ENCODE data around the gene DDX49.

Gene DDX49

DNA sequence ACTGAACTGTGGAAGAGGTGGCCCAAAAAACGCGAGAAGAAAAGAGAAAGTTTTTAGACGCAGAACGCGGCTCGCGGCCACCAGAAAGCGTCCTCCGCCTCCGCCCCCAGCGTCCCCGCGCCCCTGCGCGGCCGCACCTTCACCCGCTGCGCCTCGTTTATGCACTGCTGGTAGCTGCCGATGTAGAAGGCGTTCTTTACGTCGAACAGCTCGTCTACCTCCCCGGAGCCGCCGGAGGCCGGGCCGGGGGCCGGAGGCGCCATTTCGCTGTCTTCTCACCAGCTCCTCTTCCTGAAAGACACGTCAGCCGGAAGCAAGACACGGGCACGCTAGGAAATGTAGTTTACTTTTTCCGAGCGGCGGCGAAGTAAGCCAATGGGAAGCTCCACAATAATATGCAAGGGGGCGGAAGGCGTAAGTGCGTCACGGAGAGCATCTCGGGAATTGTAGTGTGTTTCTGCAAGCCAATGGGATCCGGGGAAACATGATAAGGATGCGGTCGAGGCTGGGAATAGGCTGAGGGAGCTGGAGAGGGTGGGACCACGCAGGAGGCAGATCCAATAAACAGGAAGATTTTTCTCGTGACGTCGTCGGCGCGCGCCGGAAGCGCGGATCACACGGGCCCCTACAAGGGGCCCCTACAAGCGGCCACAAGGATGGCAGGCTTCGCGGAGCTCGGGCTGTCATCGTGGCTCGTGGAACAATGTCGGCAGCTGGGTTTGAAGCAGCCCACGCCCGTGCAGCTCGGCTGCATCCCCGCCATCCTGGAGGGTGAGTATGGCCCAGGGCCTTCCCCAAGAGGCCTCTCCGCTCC, at the start of gene DDX49, which contains the start of gene COPE:
DDX49 (plus strand) TSS at position 630 of the 814 bp plus-strand sequence; CDS start at position 657, 27 bp downstream.
COPE (minus strand) TSS at position 302 of the 814 bp plus-strand sequence; CDS start at position 263, 39 bp downstream.
- H3K9ac ChIP-seq (ENCODE audit: low read depth, low read length), result peak within 1 kb of the TSS; percentile 92
- H3K4me1 ChIP-seq (ENCODE audit: control insufficient read depth, insufficient read depth, low read length), result peaks cover 3% of the 10 kb centered on the region

DNA sequence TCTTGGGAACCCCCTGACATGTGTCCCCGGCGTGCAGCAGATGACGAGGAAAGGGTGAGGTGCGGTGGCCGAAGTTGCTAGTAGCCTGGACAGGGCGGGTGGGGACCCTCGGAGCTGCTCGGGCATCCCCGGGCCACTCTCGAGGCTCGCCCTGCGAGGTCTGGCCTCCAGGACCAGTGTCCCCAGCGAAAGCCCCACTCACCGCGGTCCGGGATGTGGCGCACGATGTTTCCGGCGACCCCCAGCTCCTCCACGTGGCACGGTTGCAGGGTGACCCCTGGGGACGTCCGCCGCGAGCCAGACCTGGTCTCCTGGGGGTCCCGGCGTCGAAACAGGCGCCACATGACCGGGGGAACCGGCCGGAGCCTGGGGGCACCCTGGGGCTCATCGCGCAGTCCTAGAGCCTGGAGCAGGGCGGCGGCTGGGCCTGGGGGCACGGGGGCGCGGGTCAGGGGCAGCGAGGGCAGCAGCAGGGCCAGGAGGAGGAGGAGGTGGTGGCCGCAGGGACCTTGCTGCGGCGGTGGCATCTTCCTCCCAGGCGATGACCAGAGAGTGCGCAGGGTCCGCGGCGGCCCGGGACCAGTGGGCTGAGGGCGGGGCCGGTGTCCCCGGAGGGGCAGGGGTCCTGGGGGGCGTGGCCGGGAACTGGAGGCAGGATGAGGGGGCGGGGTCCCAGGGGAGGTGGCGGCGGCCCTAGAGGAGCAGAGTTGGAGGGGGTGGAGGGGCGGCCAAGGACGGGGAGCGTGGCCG, 49.6 kb upstream of the DDX49 start:
- Histone ChIP-seq H3K9ac (ENCODE audit: low read depth, low read length) (no peak overlapping the region), H3K27me3 (ENCODE audit: control insufficient read depth, insufficient read depth, low read length) (no peaks in the 10 kb centered on the region), H3K36me3 (ENCODE audit: control insufficient read depth, insufficient read depth, low read length) (peaks cover 24% of the 10 kb centered on the region), H3K4me1 (ENCODE audit: control insufficient read depth, insufficient read depth, low read length) (no peaks in the 10 kb centered on the region), H3K9me3 (ENCODE audit: control insufficient read depth, insufficient read depth, low read length) (no peaks in the 10 kb centered on the region), H3K4me3 (ENCODE audit: low read depth, low read length) (no peak overlapping the region)

More for the DNA sequence above, at the start of gene DDX49, which contains the start of gene COPE:
- H3K36me3 ChIP-seq (ENCODE audit: control insufficient read depth, insufficient read depth, low read length), result peaks cover 20% of the 10 kb centered on the region
- peak within 1 kb of the TSS; percentile 88 for H3K4me3 ChIP-seq (ENCODE audit: low read depth, low read length)
- H3K27me3 ChIP-seq (ENCODE audit: control insufficient read depth, insufficient read depth, low read length), result no peaks in the 10 kb centered on the region
- H3K9me3 ChIP-seq (ENCODE audit: control insufficient read depth, insufficient read depth, low read length), result no peaks in the 10 kb centered on the region

DNA sequence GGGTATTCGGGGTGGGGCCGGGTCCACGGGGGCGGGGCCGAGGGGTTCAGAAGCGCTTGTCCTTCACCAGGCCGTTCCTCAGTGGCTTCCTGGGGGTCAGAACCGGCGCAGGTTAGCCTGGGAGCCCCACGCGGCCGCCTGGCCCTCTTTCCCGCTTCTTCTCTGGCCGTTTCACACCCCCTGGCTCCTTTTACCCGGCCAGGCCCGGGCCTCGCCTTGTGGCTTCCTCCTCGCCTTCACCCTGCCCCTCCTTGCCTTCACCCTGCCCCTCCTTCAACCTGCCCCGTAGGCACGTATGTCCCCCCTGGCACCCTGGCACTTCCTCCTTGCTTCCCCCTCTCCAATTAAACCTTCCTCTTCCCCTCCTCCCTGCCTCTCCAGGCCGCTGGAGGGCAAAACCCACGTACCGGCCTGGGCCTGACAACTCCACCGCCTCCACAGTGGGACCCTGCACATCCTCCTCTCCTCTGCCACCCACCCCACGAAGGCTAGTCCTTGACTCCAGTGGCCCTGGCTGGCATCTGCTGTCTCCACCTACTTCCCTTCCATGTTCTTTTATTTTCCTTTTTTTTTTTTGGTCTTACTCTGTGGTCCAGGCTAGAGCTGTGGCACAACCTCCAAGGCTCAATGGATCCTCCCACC, 48.9 kb upstream of the DDX49 start:
- H3K27me3 ChIP-seq (ENCODE audit: control insufficient read depth, insufficient read depth, low read length), result no peaks in the 10 kb centered on the region
- no peaks in the 10 kb centered on the region for H3K4me1 ChIP-seq (ENCODE audit: control insufficient read depth, insufficient read depth, low read length)
- H3K9ac ChIP-seq (ENCODE audit: low read depth, low read length), result no peak overlapping the region
- H3K4me3 ChIP-seq (ENCODE audit: low read depth, low read length), result no peak overlapping the region
- H3K36me3 ChIP-seq (ENCODE audit: control insufficient read depth, insufficient read depth, low read length), result peaks cover 17% of the 10 kb centered on the region
- no peaks in the 10 kb centered on the region for H3K9me3 ChIP-seq (ENCODE audit: control insufficient read depth, insufficient read depth, low read length)

DNA sequence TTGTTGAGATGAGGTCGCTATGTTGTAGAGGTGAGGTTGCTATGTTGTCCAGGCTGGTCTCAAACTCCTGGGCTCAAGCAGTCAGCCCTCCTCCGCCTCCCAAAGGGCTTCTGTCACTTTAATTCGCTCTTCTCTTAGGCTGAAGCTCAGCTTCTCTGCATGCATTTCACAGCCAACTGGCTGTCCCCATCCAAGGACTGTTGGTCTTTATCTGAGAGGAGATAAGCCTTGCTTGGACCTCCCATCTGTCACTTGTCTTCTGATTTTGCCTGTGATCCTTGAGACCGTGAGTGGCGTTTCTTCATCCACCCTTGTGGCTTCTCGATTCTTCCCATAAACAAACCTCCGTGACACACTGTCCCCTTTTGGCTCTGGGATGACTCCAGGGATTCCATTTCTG, 48.0 kb upstream of the DDX49 start:
- Histone ChIP-seq H3K36me3 (ENCODE audit: control insufficient read depth, insufficient read depth, low read length) (peaks cover 14% of the 10 kb centered on the region), H3K4me3 (ENCODE audit: low read depth, low read length) (no peak overlapping the region), H3K9me3 (ENCODE audit: control insufficient read depth, insufficient read depth, low read length) (no peaks in the 10 kb centered on the region), H3K27me3 (ENCODE audit: control insufficient read depth, insufficient read depth, low read length) (no peaks in the 10 kb centered on the region), H3K4me1 (ENCODE audit: control insufficient read depth, insufficient read depth, low read length) (no peaks in the 10 kb centered on the region), H3K9ac (ENCODE audit: low read depth, low read length) (no peak overlapping the region)

- peaks cover 16% of the 10 kb centered on the region for H3K36me3 ChIP-seq (ENCODE audit: control insufficient read depth, insufficient read depth, low read length)
Measured at GRCh38 chr19:18875726-18876125, 43.8 kb upstream of the DDX49 start.

GRCh38 chr19:18876865-18877264, 42.6 kb upstream of the DDX49 start:
- Histone ChIP-seq H3K27me3 (ENCODE audit: control insufficient read depth, insufficient read depth, low read length) (no peaks in the 10 kb centered on the region), H3K36me3 (ENCODE audit: control insufficient read depth, insufficient read depth, low read length) (peaks cover 20% of the 10 kb centered on the region), H3K9ac (ENCODE audit: low read depth, low read length) (no peak overlapping the region), H3K4me3 (ENCODE audit: low read depth, low read length) (no peak overlapping the region), H3K9me3 (ENCODE audit: control insufficient read depth, insufficient read depth, low read length) (no peaks in the 10 kb centered on the region), H3K4me1 (ENCODE audit: control insufficient read depth, insufficient read depth, low read length) (no peaks in the 10 kb centered on the region)

More at GRCh38 chr19:18875726-18876125, 43.8 kb upstream of the DDX49 start:
- Histone ChIP-seq H3K4me3 (ENCODE audit: low read depth, low read length) (no peak overlapping the region), H3K4me1 (ENCODE audit: control insufficient read depth, insufficient read depth, low read length) (no peaks in the 10 kb centered on the region), H3K27me3 (ENCODE audit: control insufficient read depth, insufficient read depth, low read length) (no peaks in the 10 kb centered on the region), H3K9me3 (ENCODE audit: control insufficient read depth, insufficient read depth, low read length) (no peaks in the 10 kb centered on the region), H3K9ac (ENCODE audit: low read depth, low read length) (no peak overlapping the region)

GRCh38 chr19:18878058-18878797, 41.3 kb upstream of the DDX49 start:
- Histone ChIP-seq H3K36me3 (ENCODE audit: control insufficient read depth, insufficient read depth, low read length) (peaks cover 20% of the 10 kb centered on the region), H3K9me3 (ENCODE audit: control insufficient read depth, insufficient read depth, low read length) (no peaks in the 10 kb centered on the region), H3K9ac (ENCODE audit: low read depth, low read length) (no peak overlapping the region), H3K4me3 (ENCODE audit: low read depth, low read length) (no peak overlapping the region), H3K27me3 (ENCODE audit: control insufficient read depth, insufficient read depth, low read length) (no peaks in the 10 kb centered on the region), H3K4me1 (ENCODE audit: control insufficient read depth, insufficient read depth, low read length) (no peaks in the 10 kb centered on the region)

GRCh38 chr19:18878858-18879578, 40.5 kb upstream of the DDX49 start:
- Histone ChIP-seq H3K36me3 (ENCODE audit: control insufficient read depth, insufficient read depth, low read length) (peaks cover 28% of the 10 kb centered on the region), H3K4me1 (ENCODE audit: control insufficient read depth, insufficient read depth, low read length) (no peaks in the 10 kb centered on the region), H3K27me3 (ENCODE audit: control insufficient read depth, insufficient read depth, low read length) (no peaks in the 10 kb centered on the region), H3K9ac (ENCODE audit: low read depth, low read length) (no peak overlapping the region), H3K9me3 (ENCODE audit: control insufficient read depth, insufficient read depth, low read length) (no peaks in the 10 kb centered on the region), H3K4me3 (ENCODE audit: low read depth, low read length) (no peak overlapping the region)

GRCh38 chr19:18879579-18880373, 39.7 kb upstream of the DDX49 start:
- Histone ChIP-seq H3K4me3 (ENCODE audit: low read depth, low read length) (no peak overlapping the region), H3K9ac (ENCODE audit: low read depth, low read length) (no peak overlapping the region), H3K36me3 (ENCODE audit: control insufficient read depth, insufficient read depth, low read length) (peaks cover 29% of the 10 kb centered on the region), H3K9me3 (ENCODE audit: control insufficient read depth, insufficient read depth, low read length) (no peaks in the 10 kb centered on the region), H3K4me1 (ENCODE audit: control insufficient read depth, insufficient read depth, low read length) (no peaks in the 10 kb centered on the region), H3K27me3 (ENCODE audit: control insufficient read depth, insufficient read depth, low read length) (no peaks in the 10 kb centered on the region)

- no peaks in the 10 kb centered on the region for H3K27me3 ChIP-seq (ENCODE audit: control insufficient read depth, insufficient read depth, low read length)
- H3K36me3 ChIP-seq (ENCODE audit: control insufficient read depth, insufficient read depth, low read length), result peaks cover 31% of the 10 kb centered on the region
- H3K9me3 ChIP-seq (ENCODE audit: control insufficient read depth, insufficient read depth, low read length), result no peaks in the 10 kb centered on the region
- no peaks in the 10 kb centered on the region for H3K4me1 ChIP-seq (ENCODE audit: control insufficient read depth, insufficient read depth, low read length)
- no peak overlapping the region for H3K4me3 ChIP-seq (ENCODE audit: low read depth, low read length)
- no peak overlapping the region for H3K9ac ChIP-seq (ENCODE audit: low read depth, low read length)
Measured at GRCh38 chr19:18881491-18881890, 38.0 kb upstream of the DDX49 start.

All from iPS-15b (cell line).